ENCODE data around the gene SUSD5.
"Not testable (repeated sequence)": the region's sequence is repeated elsewhere in the genome, so short reads cannot be mapped to it uniquely, and the experiment has no call there.

The SUSD5 gene

GRCh38 chr3:33117461-33117860 is 101.1 kb downstream of the SUSD5 start:
- no peak overlapping the region for H3K9ac ChIP-seq
- TF ChIP-seq Cebpa-rat (IDR thresholded peaks at IDR 0.05), result no peak
- H3K36me3 ChIP-seq, result peaks cover 17 to 63% (median 50%) of the 10 kb centered on the region in 11 experiments
- H3K4me1 ChIP-seq, result peaks cover 29 to 77% (median 59%) of the 10 kb centered on the region in 10 experiments
- H3K4me3 ChIP-seq, result no peak overlapping the region
- no peaks in the 10 kb centered on the region for H3K27me3 ChIP-seq
- no peaks in the 10 kb centered on the region; a peak in 1 of 22 replicates for H3K9me3 ChIP-seq (replicated peaks in 1 of 11)
- H3K4me2 ChIP-seq, result 0 out of 22 replicates have a peak overlapping the region, but pooled peaks of 1 of the 11 experiments have one; percentile 1
- no peak overlapping the region for H3K27ac ChIP-seq
- H4K20me1 ChIP-seq, result peaks cover 0 to 35% (median 9%) of the 10 kb centered on the region in 11 experiments; a peak in 11 of 22 replicates

GRCh38 chr3:33115024-33115768 is 103.4 kb downstream of the SUSD5 start:
- Histone ChIP-seq H3K9ac (peak overlapping the region; percentile 79 to 96 (median 91)), H3K27ac (peak overlapping the region; percentile 77 to 96 (median 93)), H3K4me2 (peak overlapping the region; percentile 72 to 97 (median 91)), H3K36me3 (peaks cover 3 to 40% (median 28%) of the 10 kb centered on the region in 11 experiments; a peak in 19 of 22 replicates), H4K20me1 (peaks cover 0 to 34% (median 9%) of the 10 kb centered on the region in 11 experiments; a peak in 11 of 22 replicates), H3K9me3 (replicated peaks in 1 of 11) (peaks cover 0 to 5% (median 0%) of the 10 kb centered on the region in 11 experiments; a peak in 3 of 22 replicates), H3K4me3 (peak overlapping the region; percentile 61 to 83 (median 74)), H3K27me3 (no peaks in the 10 kb centered on the region), H3K4me1 (peaks cover 40 to 82% (median 59%) of the 10 kb centered on the region in 10 experiments)
- no peak for TF ChIP-seq Cebpa-rat (IDR thresholded peaks at IDR 0.05)

- Histone ChIP-seq H3K9me3 (replicated peaks in 1 of 11) (peaks cover 0 to 5% (median 0%) of the 10 kb centered on the region in 11 experiments; a peak in 3 of 22 replicates), H3K27me3 (no peaks in the 10 kb centered on the region), H3K36me3 (peaks cover 0 to 35% (median 22%) of the 10 kb centered on the region in 11 experiments; a peak in 16 of 22 replicates), H4K20me1 (peaks cover 0 to 28% (median 5%) of the 10 kb centered on the region in 11 experiments; a peak in 11 of 22 replicates), H3K9ac (peak overlapping the region; percentile 79 to 96 (median 91)), H3K4me1 (peaks cover 40 to 79% (median 54%) of the 10 kb centered on the region in 10 experiments), H3K4me2 (peak overlapping the region; percentile 72 to 97 (median 91)), H3K27ac (peak overlapping the region; percentile 45 to 96 (median 93); a peak in 20 of 22 replicates), H3K4me3 (peak overlapping the region; percentile 61 to 83 (median 74))
- TF ChIP-seq Cebpa-rat (IDR thresholded peaks at IDR 0.05), result no peak
These were observed 104.0 kb downstream of the SUSD5 start for GRCh38 chr3:33114622-33115023.

- peaks cover 0 to 28% (median 21%) of the 10 kb centered on the region in 11 experiments; a peak in 13 of 22 replicates for H3K36me3 ChIP-seq
- H3K4me2 ChIP-seq, result peak within 1 kb of the TSS; percentile 72 to 97 (median 91)
- peak within 1 kb of the TSS; percentile 61 to 83 (median 74) for H3K4me3 ChIP-seq
- H3K27me3 ChIP-seq, result no peaks in the 10 kb centered on the region
- H3K9ac ChIP-seq, result peak within 1 kb of the TSS; percentile 79 to 96 (median 91)
- H4K20me1 ChIP-seq, result peaks cover 0 to 23% (median 5%) of the 10 kb centered on the region in 11 experiments; a peak in 10 of 22 replicates
- TF ChIP-seq Cebpa-rat (IDR thresholded peaks at IDR 0.05), result no peak
- H3K4me1 ChIP-seq, result peaks cover 40 to 72% (median 51%) of the 10 kb centered on the region in 10 experiments
- H3K27ac ChIP-seq, result peak within 1 kb of the TSS; percentile 77 to 96 (median 93)
- H3K9me3 ChIP-seq (replicated peaks in 1 of 11), result peaks cover 0 to 5% (median 0%) of the 10 kb centered on the region in 11 experiments; a peak in 3 of 22 replicates
These were observed 104.6 kb downstream of the SUSD5 start, which contains the start of gene CRTAP for GRCh38 chr3:33113772-33114621. Gene CRTAP, plus strand, starts transcription at chr3:33114014. Its CDS starts 64 bp downstream, at chr3:33114078.

GRCh38 chr3:33111581-33111980 is 107.0 kb downstream of the SUSD5 start:
- peaks cover 38 to 52% (median 46%) of the 10 kb centered on the region in 10 experiments for H3K4me1 ChIP-seq
- no peak overlapping the region; a peak in 2 of 22 replicates for H3K27ac ChIP-seq
- no peak overlapping the region for H3K9ac ChIP-seq
- peak overlapping the region in 10 of 11 experiments; percentile 3 to 92 (median 32); a peak in 14 of 22 replicates for H3K4me2 ChIP-seq
- H4K20me1 ChIP-seq, result peaks cover 0 to 5% (median 0%) of the 10 kb centered on the region in 11 experiments; a peak in 4 of 22 replicates
- H3K36me3 ChIP-seq, result peaks cover 0 to 4% (median 0%) of the 10 kb centered on the region in 11 experiments; a peak in 2 of 22 replicates
- H3K27me3 ChIP-seq, result no peaks in the 10 kb centered on the region
- no peak for TF ChIP-seq Cebpa-rat (IDR thresholded peaks at IDR 0.05)
- no peak overlapping the region for H3K4me3 ChIP-seq
- peaks cover 0 to 5% (median 0%) of the 10 kb centered on the region in 11 experiments; a peak in 3 of 22 replicates for H3K9me3 ChIP-seq (replicated peaks in 1 of 11)

- H4K20me1 ChIP-seq; H3K27ac ChIP-seq; H3K9ac ChIP-seq; H3K27me3 ChIP-seq; H3K9me3 ChIP-seq (replicated peaks in 1 of 11); H3K36me3 ChIP-seq; H3K4me3 ChIP-seq: not testable (repeated sequence)
- Histone ChIP-seq H3K4me1 (peaks cover 11 to 25% (median 17%) of the 10 kb centered on the region in 10 experiments; a peak in 18 of 20 replicates), H3K4me2 (0 out of 22 replicates have a peak overlapping the region, but pooled peaks of 1 of the 11 experiments have one; percentile 7)
These were observed 111.8 kb downstream of the SUSD5 start for GRCh38 chr3:33106854-33107253.

GRCh38 chr3:33105341-33105948 is 113.2 kb downstream of the SUSD5 start:
- no peaks in the 10 kb centered on the region for H3K27me3 ChIP-seq
- no peaks in the 10 kb centered on the region for H3K36me3 ChIP-seq
- peaks cover 0 to 11% (median 7%) of the 10 kb centered on the region in 10 experiments; a peak in 14 of 20 replicates for H3K4me1 ChIP-seq
- TF ChIP-seq Cebpa-rat (IDR thresholded peaks at IDR 0.05), result no peak
- H4K20me1 ChIP-seq, result no peaks in the 10 kb centered on the region
- no peak overlapping the region for H3K4me3 ChIP-seq
- H3K9ac ChIP-seq, result no peak overlapping the region
- no peaks in the 10 kb centered on the region for H3K9me3 ChIP-seq (replicated peaks in 1 of 11)
- H3K27ac ChIP-seq, result no peak overlapping the region
- H3K4me2 ChIP-seq, result peak overlapping the region in 7 of 11 experiments; percentile 8 to 40 (median 31); a peak in 9 of 22 replicates

- H3K4me3 ChIP-seq, result no peak overlapping the region
- H3K9ac ChIP-seq, result no peak overlapping the region
- H3K27me3 ChIP-seq, result no peaks in the 10 kb centered on the region
- H3K27ac ChIP-seq, result no peak overlapping the region
- no peak for TF ChIP-seq Cebpa-rat (IDR thresholded peaks at IDR 0.05)
- H3K4me1 ChIP-seq, result peaks cover 0 to 8% (median 6%) of the 10 kb centered on the region in 10 experiments; a peak in 14 of 20 replicates
- peak overlapping the region in 2 of 11 experiments; percentile 14 to 40; a peak in 1 of 22 replicates for H3K4me2 ChIP-seq
- H4K20me1 ChIP-seq, result no peaks in the 10 kb centered on the region
- no peaks in the 10 kb centered on the region for H3K9me3 ChIP-seq (replicated peaks in 1 of 11)
- no peaks in the 10 kb centered on the region for H3K36me3 ChIP-seq
These were observed 113.8 kb downstream of the SUSD5 start for GRCh38 chr3:33104803-33105202.
